Liver (tissue), 9 donors: Measurements from ENCODE around the gene TUBGCP6. TPM values are rescaled to one million over a fixed set of nuclear protein-coding genes. Genes with fewer than 3 reads are reported as not detected.

Experiments used
- DNase-seq: peaks from one replicate; pipeline ENCODE4 v3.0.0-alpha.2; 2017; ENCODE audit warnings: low spot score
- H3K27ac ChIP-seq, 2 donors: one replicate each; pipeline ENCODE4 v1.7.0; 2013; ENCODE audit warnings: inconsistent platforms in 2 of 2, low read length in 2 of 2, control low read depth in 1 of 2, low read depth in 1 of 2, mild to moderate bottlenecking in 1 of 2
- H3K27me3 ChIP-seq, 4 donors: one replicate each; pipeline versions ENCODE4 v1.6.1 to v1.7.0; 2013; ENCODE audit warnings: low read length in 3 of 4, inconsistent platforms in 1 of 4, mild to moderate bottlenecking in 1 of 4, moderate library complexity in 1 of 4; ENCODE audit not compliant: control insufficient read depth in 4 of 4, insufficient read depth in 4 of 4
- H3K36me3 ChIP-seq, 4 donors: one replicate each; pipeline versions ENCODE4 v1.6.1 to v1.7.0; 2013; ENCODE audit warnings: low read length in 3 of 4, mild to moderate bottlenecking in 3 of 4, low read depth in 1 of 4, moderate library complexity in 1 of 4; ENCODE audit not compliant: control insufficient read depth in 4 of 4, insufficient read depth in 3 of 4
- H3K4me1 ChIP-seq, 4 donors: one replicate each; pipeline versions ENCODE4 v1.6.1 to v1.7.0; 2013; ENCODE audit warnings: low read length in 3 of 4, mild to moderate bottlenecking in 3 of 4, moderate library complexity in 1 of 4; ENCODE audit not compliant: control insufficient read depth in 4 of 4, insufficient read depth in 4 of 4
- H3K4me3 ChIP-seq, 3 donors: one replicate each; pipeline versions ENCODE4 v1.6.1 to v1.7.0; 2013; ENCODE audit warnings: low read length in 3 of 3, control low read depth in 1 of 3, low read depth in 1 of 3, mild to moderate bottlenecking in 1 of 3
- H3K9ac ChIP-seq, 2 donors: one replicate each; pipeline ENCODE4 v1.7.0; 2013; ENCODE audit warnings: low read length in 2 of 2, mild to moderate bottlenecking in 2 of 2, moderate library complexity in 2 of 2, control low read depth in 1 of 2, low read depth in 1 of 2
- H3K9me3 ChIP-seq, 4 donors: one replicate each; pipeline versions ENCODE4 v1.6.1 to v1.7.0; 2013; ENCODE audit warnings: low read length in 3 of 4; ENCODE audit not compliant: control insufficient read depth in 4 of 4
- ATF3 ChIP-seq: IDR thresholded peaks from 2 replicates; pipeline ENCODE4 v1.6.1; 2016; ENCODE audit warnings: antibody characterized with exemption
- CTCF ChIP-seq: fragments of 150-350 bp; IDR thresholded peaks from 2 replicates; pipeline ENCODE4 v1.5.1; 2017; ENCODE audit warnings: improper control_type of control experiment, low read depth, low read length; ENCODE audit not compliant: missing input control
- EGR1 ChIP-seq, 2 donors: IDR thresholded peaks; 2 replicates each; pipeline ENCODE4 v1.6.1; 2016 to 2018; ENCODE audit warnings: antibody characterized with exemption in 2 of 2, low read depth in 2 of 2
- FOXA1 ChIP-seq: IDR thresholded peaks from 2 replicates; pipeline ENCODE4 v1.6.1; 2016; ENCODE audit warnings: antibody characterized with exemption
- FOXA2 ChIP-seq: IDR thresholded peaks from 2 replicates; pipeline ENCODE4 v1.6.1; 2016; ENCODE audit warnings: antibody characterized with exemption
- GABPA ChIP-seq, 2 donors: IDR thresholded peaks in 1 of 2; conservative IDR thresholded peaks in 1 of 2; 2 replicates each; pipeline ENCODE4 v1.6.1; 2016; ENCODE audit warnings: antibody characterized with exemption in 2 of 2, mild to moderate bottlenecking in 1 of 2, moderate library complexity in 1 of 2
- HNF4A ChIP-seq, 2 donors: conservative IDR thresholded peaks; 2 replicates each; pipeline ENCODE4 v1.6.1; 2016; ENCODE audit warnings: antibody characterized with exemption in 2 of 2, mild to moderate bottlenecking in 2 of 2
- JUND ChIP-seq, 2 donors: IDR thresholded peaks; 2 replicates each; pipeline ENCODE4 v1.6.1; 2016; ENCODE audit warnings: antibody characterized with exemption in 2 of 2
- MAX ChIP-seq: IDR thresholded peaks from 2 replicates; pipeline ENCODE4 v1.6.1; 2016; ENCODE audit warnings: antibody characterized with exemption
- NR2F2 ChIP-seq: IDR thresholded peaks from 2 replicates; pipeline ENCODE4 v1.6.1; 2016; ENCODE audit warnings: antibody characterized with exemption
- RAD21 ChIP-seq, 2 donors: IDR thresholded peaks; 2 replicates each; pipeline ENCODE4 v1.6.1; 2016; ENCODE audit warnings: antibody characterized with exemption in 2 of 2, mild to moderate bottlenecking in 2 of 2
- REST ChIP-seq: IDR thresholded peaks from 2 replicates; pipeline ENCODE4 v1.6.1; 2016; ENCODE audit warnings: antibody characterized with exemption, mild to moderate bottlenecking
- RXRA ChIP-seq, 2 donors: IDR thresholded peaks; 2 replicates each; pipeline ENCODE4 v1.6.1; 2017 to 2018; ENCODE audit warnings: antibody characterized with exemption in 2 of 2, mild to moderate bottlenecking in 1 of 2
- SP1 ChIP-seq: IDR thresholded peaks from 2 replicates; pipeline ENCODE4 v1.6.1; 2018; ENCODE audit warnings: antibody characterized with exemption, mild to moderate bottlenecking
- TAF1 ChIP-seq: conservative IDR thresholded peaks from 2 replicates; pipeline ENCODE4 v1.6.1; 2016; ENCODE audit warnings: antibody characterized with exemption, mild to moderate bottlenecking
- YY1 ChIP-seq: IDR thresholded peaks from 2 replicates; pipeline ENCODE4 v1.6.1; 2016; ENCODE audit warnings: antibody characterized with exemption, mild to moderate bottlenecking
- ZBTB33 ChIP-seq: IDR thresholded peaks from 2 replicates; pipeline ENCODE4 v1.6.1; 2016; ENCODE audit warnings: antibody characterized with exemption
- WGBS: extraction: QIAGEN DNeasy Blood & Tissue Kit; methylation state at CpG from one replicate; pipeline ENCODE4 v1.1.7; 2013; 5-methylcytosine and 5-hydroxymethylcytosine counted together
- polyA plus RNA-seq, 2 donors: library from polyadenylated mRNA; stranded (reverse) in 1 of 2; unstranded in 1 of 2; fragments of 200-250 nt in 1 of 2; fragments of >200 nt in 1 of 2; fragmentation: Nextera tagmentation in 1 of 2; extraction: Ambion mirVana in 1 of 2; gene quantifications; one replicate each; pipeline versions ENCODE4 v1.2.1 to v1.2.3, GENCODE V29; 2013 to 2015
- total RNA-seq, 2 donors: library from RNA; depleted of rRNA; stranded (reverse); fragments of >200 nt; gene quantifications; one replicate each; pipeline ENCODE4 v1.2.3, GENCODE V29; 2014
- donor health status: healthy.
- donor health status: healthy.
- donor health status: healthy.
- donor health status: healthy.
- donor health status: healthy.

The TUBGCP6 gene
- total and polyA plus RNA-seq, 4 donors = 9.3 to 31.7 (median 16.4) TPM

DNA sequence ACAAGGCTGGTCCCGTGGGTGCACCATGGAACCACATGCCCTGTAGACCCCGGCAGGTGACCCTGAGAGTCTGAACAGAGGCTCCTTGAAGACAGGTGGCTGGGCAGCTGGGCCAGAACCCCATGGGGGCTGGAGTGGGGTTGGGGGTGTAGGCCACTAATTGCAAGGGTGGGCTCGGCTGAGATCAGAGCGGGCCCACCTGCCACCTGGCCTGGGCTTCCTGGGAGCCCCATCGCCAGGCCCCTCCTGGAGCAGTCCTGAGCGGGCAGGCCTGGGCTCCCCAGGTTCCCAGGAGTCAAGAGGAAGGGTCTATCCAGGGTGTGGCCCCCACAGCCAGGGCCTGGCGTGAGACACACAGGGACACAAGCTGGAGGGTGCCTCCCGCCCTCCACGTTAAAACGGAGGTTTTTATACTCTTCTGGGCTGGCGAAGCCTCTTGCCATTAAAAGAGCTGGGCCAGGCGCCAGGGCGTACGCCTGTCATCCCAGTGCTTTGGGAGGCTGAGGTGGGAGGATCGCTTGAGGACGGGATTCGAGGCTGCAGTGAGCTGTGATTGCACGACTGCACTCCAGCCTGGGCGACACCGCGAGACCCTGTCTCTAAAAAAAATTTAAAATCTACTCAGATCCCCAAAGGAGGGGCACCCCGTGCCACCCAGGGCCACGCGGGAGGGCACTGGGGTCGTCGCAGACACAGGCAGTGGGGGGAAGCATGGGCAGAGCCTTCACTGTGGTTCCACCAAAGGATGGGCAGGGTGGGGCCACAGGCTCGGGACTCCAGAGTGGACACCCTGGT lies 63.9 kb downstream of the TUBGCP6 start (continued):
- TF ChIP-seq REST (no peak), FOXA2 (no peak), RAD21 (IDR thresholded peaks at IDR 0.05) (no peak)

GRCh38 chr22:50179937-50180726 lies 64.7 kb downstream of the TUBGCP6 start:
- no peak overlapping the region for H3K9ac ChIP-seq
- H3K36me3 ChIP-seq = peaks cover 0 to 7% (median 0%) of the 10 kb centered on the region in 4 donors
- no peaks in the 10 kb centered on the region for H3K27me3 ChIP-seq
- WGBS = 82% methylated on average over 39 of the region's 39 CpGs
- no peaks in the 10 kb centered on the region for H3K9me3 ChIP-seq
- peaks cover 0 to 17% (median 10%) of the 10 kb centered on the region in 4 donors for H3K4me1 ChIP-seq
- TF ChIP-seq ZBTB33 = no peak
- TF ChIP-seq RAD21 (IDR thresholded peaks at IDR 0.05) = no peak
- no peak for TF ChIP-seq FOXA2
- TF ChIP-seq MAX = no peak
- no peak for TF ChIP-seq NR2F2
- TF ChIP-seq HNF4A (conservative IDR thresholded peaks at IDR 0.05) = no peak
- TF ChIP-seq YY1 = no peak
- no peak for TF ChIP-seq CTCF
- no peak for TF ChIP-seq TAF1
- TF ChIP-seq FOXA1 = no peak
- TF ChIP-seq REST = no peak
- TF ChIP-seq ATF3 = no peak
- TF ChIP-seq SP1 = no peak
- TF ChIP-seq GABPA (IDR thresholded peaks at IDR 0.05 in 1 of 2, conservative IDR thresholded peaks at IDR 0.05 in 1 of 2) = no peak
- TF ChIP-seq JUND (IDR thresholded peaks at IDR 0.05) = no peak
- TF ChIP-seq EGR1 (IDR thresholded peaks at IDR 0.05; ENCODE audit: low read depth in 2 of 2) = no peak
- no peak for TF ChIP-seq RXRA (IDR thresholded peaks at IDR 0.05)
- H3K4me3 ChIP-seq = no peak overlapping the region
- DNase-seq = no peak
- no peak overlapping the region for H3K27ac ChIP-seq
